VCaP (cell line): ENCODE results near the gene ZBTB38.

Experiments
- H3K27ac ChIP-seq: fragments of 450-650 bp; 2 replicates; pipeline ENCODE4 v1.5.1; 2017
- TF ChIP-seq, protein P1 (sequence below): fragments of 450-650 bp; conservative IDR thresholded peaks from 2 replicates; pipeline ENCODE4 v1.5.1; 2017; ENCODE audit warnings: mild to moderate bottlenecking, moderate library complexity

Gene ZBTB38

DNA sequence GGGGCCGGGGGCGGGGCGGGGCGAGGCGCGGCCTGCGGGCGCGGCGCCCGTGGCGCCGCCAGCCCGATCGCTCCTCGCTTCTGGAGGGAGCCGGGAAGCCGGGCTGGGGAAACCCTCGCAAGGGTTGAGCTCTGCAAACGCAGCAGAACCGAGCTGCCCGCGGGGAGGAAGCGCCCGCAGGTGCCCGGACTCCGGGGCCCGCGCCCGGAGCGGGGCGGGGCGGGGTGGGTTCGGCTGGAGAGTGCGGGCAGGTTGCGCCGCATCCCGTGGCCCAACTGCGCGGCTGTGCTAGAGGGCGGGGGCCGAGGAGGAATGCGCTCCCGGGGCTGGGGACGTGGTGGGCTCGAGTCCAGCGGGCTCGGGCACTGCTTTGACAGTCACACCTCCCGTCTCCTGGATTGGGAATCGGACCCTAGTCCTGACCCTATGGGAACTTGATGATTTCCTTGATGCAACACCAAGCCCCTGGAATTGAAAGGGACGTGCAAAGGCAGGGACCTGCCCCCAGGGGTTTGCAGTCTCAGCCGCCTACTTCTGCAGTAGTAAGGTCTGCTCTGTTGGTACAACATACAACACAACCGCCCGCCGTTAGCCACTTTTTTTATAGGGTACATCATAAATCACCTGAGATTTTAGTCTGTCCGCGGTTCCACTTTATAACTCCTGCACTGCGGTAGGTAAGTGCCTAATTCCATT is 34.3 kb downstream of the ZBTB38 start:
- H3K27ac ChIP-seq = peak overlapping the region; percentile 98
- TF ChIP-seq, protein P1, sequence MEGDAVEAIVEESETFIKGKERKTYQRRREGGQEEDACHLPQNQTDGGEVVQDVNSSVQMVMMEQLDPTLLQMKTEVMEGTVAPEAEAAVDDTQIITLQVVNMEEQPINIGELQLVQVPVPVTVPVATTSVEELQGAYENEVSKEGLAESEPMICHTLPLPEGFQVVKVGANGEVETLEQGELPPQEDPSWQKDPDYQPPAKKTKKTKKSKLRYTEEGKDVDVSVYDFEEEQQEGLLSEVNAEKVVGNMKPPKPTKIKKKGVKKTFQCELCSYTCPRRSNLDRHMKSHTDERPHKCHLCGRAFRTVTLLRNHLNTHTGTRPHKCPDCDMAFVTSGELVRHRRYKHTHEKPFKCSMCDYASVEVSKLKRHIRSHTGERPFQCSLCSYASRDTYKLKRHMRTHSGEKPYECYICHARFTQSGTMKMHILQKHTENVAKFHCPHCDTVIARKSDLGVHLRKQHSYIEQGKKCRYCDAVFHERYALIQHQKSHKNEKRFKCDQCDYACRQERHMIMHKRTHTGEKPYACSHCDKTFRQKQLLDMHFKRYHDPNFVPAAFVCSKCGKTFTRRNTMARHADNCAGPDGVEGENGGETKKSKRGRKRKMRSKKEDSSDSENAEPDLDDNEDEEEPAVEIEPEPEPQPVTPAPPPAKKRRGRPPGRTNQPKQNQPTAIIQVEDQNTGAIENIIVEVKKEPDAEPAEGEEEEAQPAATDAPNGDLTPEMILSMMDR = no peak

DNA sequence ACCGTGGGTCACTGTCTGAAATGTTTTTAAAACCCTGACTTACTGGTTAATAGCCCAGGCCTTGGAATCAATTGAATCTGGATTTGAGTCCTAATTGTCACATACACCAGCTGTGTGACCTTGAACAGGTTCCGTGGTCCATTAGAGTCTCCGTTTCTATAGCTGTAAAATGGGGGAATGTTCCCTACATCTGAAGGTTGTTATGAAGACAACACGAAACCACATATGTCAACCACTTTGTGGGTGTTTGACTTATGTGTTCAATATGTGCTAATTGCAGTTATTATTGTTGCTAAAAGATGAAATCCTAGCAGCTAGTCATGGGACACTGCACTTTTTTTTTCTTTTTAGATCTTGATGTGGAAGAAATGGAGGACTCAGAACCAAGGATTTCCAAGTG is 35.3 kb downstream of the ZBTB38 start:
- H3K27ac ChIP-seq = peak overlapping the region; percentile 98
- TF ChIP-seq, protein P1 = no peak

DNA sequence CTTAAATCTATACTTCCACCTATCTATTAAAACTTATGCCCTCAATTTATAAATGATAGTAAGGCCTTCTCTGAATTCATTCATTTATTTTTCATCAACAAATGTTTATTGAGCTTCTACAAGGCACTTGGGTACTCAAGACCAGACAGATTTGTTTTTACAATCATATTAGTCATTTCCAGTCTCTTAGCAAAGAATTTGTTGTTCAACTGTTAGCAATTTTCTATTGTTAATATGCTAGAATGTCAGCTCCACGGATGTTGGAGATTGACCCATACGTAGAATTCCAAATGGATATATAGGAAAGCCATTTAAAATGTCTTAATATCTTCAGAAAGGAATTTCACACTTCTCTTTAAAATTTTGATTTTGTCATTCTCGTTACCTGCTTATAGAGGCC is 36.7 kb downstream of the ZBTB38 start:
- TF ChIP-seq, protein P1 = no peak

DNA sequence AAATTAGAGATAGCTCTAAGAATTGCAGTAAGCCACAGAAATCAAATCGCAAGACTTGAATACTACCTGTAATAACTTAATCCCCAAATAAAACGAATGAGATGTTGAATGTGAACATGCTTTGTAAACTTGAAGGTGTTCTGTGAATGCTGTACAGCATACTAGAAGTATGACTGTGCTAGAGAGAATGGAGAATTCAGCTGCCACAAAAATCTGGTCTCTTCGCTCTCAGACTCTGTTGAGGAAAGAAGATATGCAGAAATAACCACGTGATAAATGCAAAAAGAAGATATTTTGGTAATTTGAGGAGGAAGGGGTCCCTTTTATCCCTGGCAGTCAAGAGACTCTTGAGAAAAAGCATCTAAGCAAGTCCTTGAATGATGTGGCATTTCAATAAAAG is 37.3 kb downstream of the ZBTB38 start:
- TF ChIP-seq, protein P1 = no peak
- H3K27ac ChIP-seq = no peak overlapping the region

More for the DNA sequence above, 36.7 kb downstream of the ZBTB38 start:
- no peak overlapping the region for H3K27ac ChIP-seq

DNA sequence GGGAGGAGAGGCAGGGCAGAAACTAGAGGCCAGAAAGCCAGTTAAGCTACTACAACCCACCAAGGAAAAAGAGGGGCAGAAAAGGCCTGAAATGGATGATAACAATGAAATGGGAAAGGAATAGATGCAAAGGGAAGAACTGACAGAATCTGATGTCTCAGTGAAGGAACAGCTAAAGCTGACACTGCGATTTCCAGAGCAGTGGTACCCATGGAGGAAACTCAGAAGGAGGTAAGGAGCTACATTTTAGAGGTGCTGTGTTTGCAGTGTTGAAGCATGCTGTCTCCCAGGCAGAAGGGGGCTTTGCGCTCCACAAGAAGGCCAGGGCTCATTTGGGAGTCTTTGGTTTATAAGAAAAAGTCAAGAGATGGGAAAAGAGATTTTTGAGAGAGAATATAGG is 38.0 kb downstream of the ZBTB38 start:
- H3K27ac ChIP-seq = no peak overlapping the region
- TF ChIP-seq, protein P1 = no peak

DNA sequence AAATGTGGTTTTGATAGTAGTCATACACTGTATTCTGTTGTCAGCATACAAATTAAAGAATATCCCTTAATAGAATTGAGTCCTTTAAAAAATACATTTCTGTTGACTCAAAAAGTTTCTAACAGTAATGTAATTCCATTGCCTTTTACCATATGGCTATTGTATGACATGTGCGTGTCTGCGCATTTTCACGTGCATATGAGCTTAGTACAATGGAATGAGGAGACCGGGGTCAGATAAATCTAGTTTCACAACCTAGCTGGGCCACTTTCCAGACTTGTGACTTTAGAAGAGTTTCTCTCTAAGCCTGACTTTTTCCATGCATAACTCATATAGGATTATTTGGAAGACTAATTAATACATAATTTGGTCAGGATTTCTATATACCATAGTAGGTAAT is 38.7 kb downstream of the ZBTB38 start:
- no peak overlapping the region for H3K27ac ChIP-seq
- TF ChIP-seq, protein P1 = no peak

DNA sequence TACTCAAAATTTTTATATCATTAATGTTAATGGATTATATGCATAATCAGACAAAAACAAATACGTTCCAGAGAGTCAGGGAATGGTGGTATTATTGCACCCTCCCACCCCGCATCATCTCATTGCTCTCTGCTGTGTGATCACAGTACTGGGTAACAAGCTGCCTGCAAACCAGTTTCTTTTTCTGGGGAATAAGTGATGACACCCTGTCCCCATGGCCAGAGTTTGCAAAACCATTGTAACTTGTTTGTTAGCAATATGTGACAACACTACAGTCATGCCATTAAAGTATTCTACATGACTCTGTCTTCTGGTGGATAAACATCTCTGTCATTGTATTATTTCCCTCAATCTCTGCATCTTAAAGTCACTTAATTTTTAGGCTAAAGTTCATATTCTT is 39.5 kb downstream of the ZBTB38 start:
- H3K27ac ChIP-seq = peak overlapping the region; percentile 96; the same call in 1 of the 2 replicates
- TF ChIP-seq, protein P1 = no peak
